ENCODE data around the gene TNF.

DNA sequence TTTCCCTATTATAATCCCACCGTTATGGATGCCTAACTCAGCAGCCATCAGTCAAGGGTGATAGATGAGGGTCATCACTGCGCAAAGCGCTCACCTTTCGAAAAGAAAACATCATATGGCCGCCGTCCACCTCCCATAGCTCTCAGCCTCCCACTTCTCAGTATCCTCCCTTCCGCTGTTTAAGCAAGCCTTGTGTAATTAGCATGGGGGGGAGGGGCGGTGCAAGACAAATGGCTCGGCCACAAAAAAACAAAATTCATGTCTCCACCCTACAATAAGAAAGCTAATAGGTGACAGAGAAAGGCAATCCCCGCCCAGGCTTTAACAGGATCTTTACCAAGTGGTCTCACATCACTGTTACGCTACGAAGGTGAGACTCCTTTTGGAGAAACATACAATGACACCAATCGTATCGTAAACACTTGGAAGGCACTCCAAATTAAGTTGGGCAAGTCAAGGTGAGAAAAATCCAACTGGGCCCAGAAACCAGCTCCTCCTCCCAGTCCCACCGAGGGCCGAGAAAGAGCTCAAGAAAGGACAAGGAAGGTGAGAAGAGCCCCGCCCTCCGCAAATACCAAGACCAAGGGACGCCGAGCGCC, 34.2 kb upstream of the TNF start:
- TF ChIP-seq, protein P1, sequence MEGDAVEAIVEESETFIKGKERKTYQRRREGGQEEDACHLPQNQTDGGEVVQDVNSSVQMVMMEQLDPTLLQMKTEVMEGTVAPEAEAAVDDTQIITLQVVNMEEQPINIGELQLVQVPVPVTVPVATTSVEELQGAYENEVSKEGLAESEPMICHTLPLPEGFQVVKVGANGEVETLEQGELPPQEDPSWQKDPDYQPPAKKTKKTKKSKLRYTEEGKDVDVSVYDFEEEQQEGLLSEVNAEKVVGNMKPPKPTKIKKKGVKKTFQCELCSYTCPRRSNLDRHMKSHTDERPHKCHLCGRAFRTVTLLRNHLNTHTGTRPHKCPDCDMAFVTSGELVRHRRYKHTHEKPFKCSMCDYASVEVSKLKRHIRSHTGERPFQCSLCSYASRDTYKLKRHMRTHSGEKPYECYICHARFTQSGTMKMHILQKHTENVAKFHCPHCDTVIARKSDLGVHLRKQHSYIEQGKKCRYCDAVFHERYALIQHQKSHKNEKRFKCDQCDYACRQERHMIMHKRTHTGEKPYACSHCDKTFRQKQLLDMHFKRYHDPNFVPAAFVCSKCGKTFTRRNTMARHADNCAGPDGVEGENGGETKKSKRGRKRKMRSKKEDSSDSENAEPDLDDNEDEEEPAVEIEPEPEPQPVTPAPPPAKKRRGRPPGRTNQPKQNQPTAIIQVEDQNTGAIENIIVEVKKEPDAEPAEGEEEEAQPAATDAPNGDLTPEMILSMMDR (IDR thresholded peaks at IDR 0.05), result no peak
- no peak for TF ChIP-seq POLR2A (IDR thresholded peaks at IDR 0.05)
